GM12875 (cell line): ENCODE results near the gene ADAMTS10.
A peak's percentile ranks its signal among the peaks of the same experiment; 100 is the strongest.
"Not testable (repeated sequence)": the region's sequence is repeated elsewhere in the genome, so short reads cannot be mapped to it uniquely, and the experiment has no call there.

Source experiments
- H3K4me3 ChIP-seq: one replicate; pipeline ENCODE4 v1.5.1; 2011; ENCODE audit warnings: low read depth, low read length, control low read depth
- CTCF ChIP-seq: IDR thresholded peaks from 2 replicates; pipeline ENCODE4 v1.5.1; 2011; ENCODE audit warnings: low read depth, mild to moderate bottlenecking, control low read depth, inconsistent platforms, low read length, moderate library complexity, borderline replicate concordance; ENCODE audit not compliant: insufficient read depth

Gene ADAMTS10

GRCh38 chr19:8626842-8627241, 16.3 kb upstream of the ADAMTS10 start:
- H3K4me3 ChIP-seq: no peak overlapping the region
- no peak for TF ChIP-seq CTCF

- TF ChIP-seq CTCF: 0 out of 2 replicates have a peak, but pooled peaks have one; percentile 1
- H3K4me3 ChIP-seq: not testable (repeated sequence)
These were observed 12.4 kb upstream of the ADAMTS10 start for GRCh38 chr19:8622886-8623285.

GRCh38 chr19:8618751-8619150, 8.2 kb upstream of the ADAMTS10 start:
- no peak overlapping the region for H3K4me3 ChIP-seq
- no peak for TF ChIP-seq CTCF

- H3K4me3 ChIP-seq: no peak overlapping the region
- TF ChIP-seq CTCF: no peak
These were observed 7.5 kb upstream of the ADAMTS10 start for GRCh38 chr19:8617984-8618383.

- not testable (repeated sequence) for H3K4me3 ChIP-seq
These were observed 6.8 kb upstream of the ADAMTS10 start for GRCh38 chr19:8617325-8617724.

GRCh38 chr19:8616861-8617260, 6.3 kb upstream of the ADAMTS10 start:
- no peak overlapping the region for H3K4me3 ChIP-seq
- no peak for TF ChIP-seq CTCF

- no peak overlapping the region for H3K4me3 ChIP-seq
- peak; percentile 81 for TF ChIP-seq CTCF
These were observed 5.5 kb upstream of the ADAMTS10 start for GRCh38 chr19:8615813-8616596.

- no peak for TF ChIP-seq CTCF
- no peak overlapping the region for H3K4me3 ChIP-seq
These were observed 4.5 kb upstream of the ADAMTS10 start for GRCh38 chr19:8615024-8615423.
